ENCODE measurements around the gene HTRA2. TPM values are rescaled to one million over a fixed set of nuclear protein-coding genes. Genes with fewer than 3 reads are reported as not detected.

HTRA2 gene
- polyA plus RNA-seq, 1 donor (not counting 4 experiments of a cell fraction or from before 2014, with no cell fraction given) = 25.5 TPM

GRCh38 chr2:74531666-74532065 is 1.9 kb downstream of the HTRA2 start:
- no peak for FAIRE-seq
- no peak overlapping the region for H3K9ac ChIP-seq (ENCODE audit: control insufficient read depth, extremely low read depth, insufficient read depth, low read length)
- DNase-seq (ENCODE audit: low read depth, low spot score) = no peak
- no peak overlapping the region for H2AFZ ChIP-seq (ENCODE audit: control insufficient read depth, low read length)
- no peaks in the 10 kb centered on the region for H3K27me3 ChIP-seq (ENCODE audit: control insufficient read depth, extremely low read depth, insufficient read depth, low read length)
- no peak overlapping the region for H3K27ac ChIP-seq (ENCODE audit: control insufficient read depth, insufficient read depth, low read length)
- H3K79me2 ChIP-seq (ENCODE audit: control insufficient read depth, insufficient read depth, low read length) = peaks cover 36% of the 10 kb centered on the region
- H3K9me3 ChIP-seq (ENCODE audit: control insufficient read depth, low read depth, low read length) = no peaks in the 10 kb centered on the region
- H3K4me2 ChIP-seq (ENCODE audit: control insufficient read depth, extremely low read depth, insufficient read depth, low read depth, low read length) = no peak overlapping the region
- TF ChIP-seq, protein P1, sequence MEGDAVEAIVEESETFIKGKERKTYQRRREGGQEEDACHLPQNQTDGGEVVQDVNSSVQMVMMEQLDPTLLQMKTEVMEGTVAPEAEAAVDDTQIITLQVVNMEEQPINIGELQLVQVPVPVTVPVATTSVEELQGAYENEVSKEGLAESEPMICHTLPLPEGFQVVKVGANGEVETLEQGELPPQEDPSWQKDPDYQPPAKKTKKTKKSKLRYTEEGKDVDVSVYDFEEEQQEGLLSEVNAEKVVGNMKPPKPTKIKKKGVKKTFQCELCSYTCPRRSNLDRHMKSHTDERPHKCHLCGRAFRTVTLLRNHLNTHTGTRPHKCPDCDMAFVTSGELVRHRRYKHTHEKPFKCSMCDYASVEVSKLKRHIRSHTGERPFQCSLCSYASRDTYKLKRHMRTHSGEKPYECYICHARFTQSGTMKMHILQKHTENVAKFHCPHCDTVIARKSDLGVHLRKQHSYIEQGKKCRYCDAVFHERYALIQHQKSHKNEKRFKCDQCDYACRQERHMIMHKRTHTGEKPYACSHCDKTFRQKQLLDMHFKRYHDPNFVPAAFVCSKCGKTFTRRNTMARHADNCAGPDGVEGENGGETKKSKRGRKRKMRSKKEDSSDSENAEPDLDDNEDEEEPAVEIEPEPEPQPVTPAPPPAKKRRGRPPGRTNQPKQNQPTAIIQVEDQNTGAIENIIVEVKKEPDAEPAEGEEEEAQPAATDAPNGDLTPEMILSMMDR (optimal IDR thresholded peaks at IDR 0.05 in 1 of 3, IDR thresholded peaks at IDR 0.05 in 1 of 3, conservative IDR thresholded peaks at IDR 0.05 in 1 of 3; ENCODE audit: extremely low read depth in 1 of 3, insufficient read depth in 2 of 3, low read length in 3 of 3) = no peak
- TF ChIP-seq EZH2 (IDR thresholded peaks at IDR 0.05; ENCODE audit: low read length) = no peak
- no peaks in the 10 kb centered on the region for H4K20me1 ChIP-seq (ENCODE audit: control insufficient read depth, extremely low read depth, insufficient read depth, low read length)
- H3K9me1 ChIP-seq (ENCODE audit: control insufficient read depth, extremely low read depth, insufficient read depth, low read length) = no peaks in the 10 kb centered on the region
- H3K36me3 ChIP-seq (ENCODE audit: control insufficient read depth in 2 of 2, extremely low read depth in 1 of 2, insufficient read depth in 2 of 2, low read length in 2 of 2) = peaks cover 22 to 23% of the 10 kb centered on the region in 2 experiments
- H3K4me3 ChIP-seq (ENCODE audit: control insufficient read depth in 2 of 3, extremely low read depth in 1 of 3, insufficient read depth in 2 of 3, low read depth in 1 of 3, low read length in 3 of 3) = no peak overlapping the region
- dilution Hi-C loops (cut with MboI; ENCODE audit: extremely low pct_ligation_motif_present, low sequenced_read_pairs) = no loop called here
- H3K4me1 ChIP-seq (ENCODE audit: control insufficient read depth, extremely low read depth, insufficient read depth, low read length) = peaks cover 21% of the 10 kb centered on the region

GRCh38 chr2:74532222-74532621 is 2.5 kb downstream of the HTRA2 start:
- Histone ChIP-seq H3K36me3 (ENCODE audit: control insufficient read depth in 2 of 2, extremely low read depth in 1 of 2, insufficient read depth in 2 of 2, low read length in 2 of 2) (peaks cover 17 to 18% of the 10 kb centered on the region in 2 experiments), H3K27me3 (ENCODE audit: control insufficient read depth, extremely low read depth, insufficient read depth, low read length) (no peaks in the 10 kb centered on the region), H3K4me3 (ENCODE audit: control insufficient read depth in 2 of 3, extremely low read depth in 1 of 3, insufficient read depth in 2 of 3, low read depth in 1 of 3, low read length in 3 of 3) (no peak overlapping the region), H3K9ac (ENCODE audit: control insufficient read depth, extremely low read depth, insufficient read depth, low read length) (no peak overlapping the region), H3K9me3 (ENCODE audit: control insufficient read depth, low read depth, low read length) (no peaks in the 10 kb centered on the region), H4K20me1 (ENCODE audit: control insufficient read depth, extremely low read depth, insufficient read depth, low read length) (no peaks in the 10 kb centered on the region), H3K4me1 (ENCODE audit: control insufficient read depth, extremely low read depth, insufficient read depth, low read length) (peaks cover 25% of the 10 kb centered on the region), H3K79me2 (ENCODE audit: control insufficient read depth, insufficient read depth, low read length) (peaks cover 31% of the 10 kb centered on the region), H3K9me1 (ENCODE audit: control insufficient read depth, extremely low read depth, insufficient read depth, low read length) (no peaks in the 10 kb centered on the region), H2AFZ (ENCODE audit: control insufficient read depth, low read length) (no peak overlapping the region), H3K4me2 (ENCODE audit: control insufficient read depth, extremely low read depth, insufficient read depth, low read depth, low read length) (no peak overlapping the region), H3K27ac (ENCODE audit: control insufficient read depth, insufficient read depth, low read length) (no peak overlapping the region)
- TF ChIP-seq, protein P1 (optimal IDR thresholded peaks at IDR 0.05 in 1 of 3, IDR thresholded peaks at IDR 0.05 in 1 of 3, conservative IDR thresholded peaks at IDR 0.05 in 1 of 3; ENCODE audit: extremely low read depth in 1 of 3, insufficient read depth in 2 of 3, low read length in 3 of 3) = peak in 2 of 3 experiments; percentile 22 to 46
- TF ChIP-seq EZH2 (IDR thresholded peaks at IDR 0.05; ENCODE audit: low read length) = no peak
- FAIRE-seq = no peak
- DNase-seq (ENCODE audit: low read depth, low spot score) = no peak
- dilution Hi-C loops (cut with MboI; ENCODE audit: extremely low pct_ligation_motif_present, low sequenced_read_pairs) = no loop called here

Data from keratinocyte (primary cell).